SW 1271 (cell line): ENCODE data around the gene FSTL4.

Source experiments
- DNase-seq, 2 experiments: peaks; one replicate each; lab custom pipeline; 2025; lab: John Stamatoyannopoulos, UW

The FSTL4 gene

DNA sequence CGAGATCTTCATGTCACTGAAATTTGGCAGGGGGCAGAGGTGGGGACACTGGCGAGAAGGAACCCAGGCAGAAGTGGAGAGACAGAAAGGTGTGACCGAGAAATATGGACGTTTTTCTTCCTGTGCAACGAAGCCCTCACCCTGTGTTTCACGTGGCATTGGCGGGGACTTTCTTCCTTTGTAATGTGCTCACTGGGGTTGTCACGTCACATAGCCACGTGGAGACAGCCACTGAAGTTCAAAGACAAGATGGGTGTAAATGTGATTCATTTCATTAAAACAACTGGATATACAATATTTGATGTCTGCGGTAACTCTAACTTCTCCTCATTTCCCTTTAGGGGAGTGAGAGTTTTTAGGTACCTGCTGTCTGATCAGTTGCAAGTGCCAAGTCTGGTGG, 225.7 kb downstream of the FSTL4 start:
- DNase-seq = no peak

DNA sequence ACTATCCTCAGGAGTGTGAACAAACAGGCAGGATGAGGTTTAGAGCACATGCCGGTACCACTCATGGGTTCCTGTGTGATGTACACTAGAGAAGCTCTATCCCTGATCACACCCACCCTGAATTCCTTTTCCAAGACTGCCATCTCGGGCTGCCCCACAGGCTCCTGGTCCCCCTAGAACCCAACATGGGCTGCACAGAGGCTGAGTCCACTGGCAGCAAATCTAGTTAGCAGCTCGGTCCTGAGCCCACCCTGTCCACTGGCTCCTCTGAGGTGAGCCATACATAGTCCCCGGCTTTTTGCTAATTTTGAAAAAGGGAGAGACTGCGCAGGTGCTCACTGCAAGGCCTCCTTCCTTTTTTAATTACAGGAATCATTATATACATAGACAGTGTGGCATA, 227.0 kb downstream of the FSTL4 start:
- no peak for DNase-seq

DNA sequence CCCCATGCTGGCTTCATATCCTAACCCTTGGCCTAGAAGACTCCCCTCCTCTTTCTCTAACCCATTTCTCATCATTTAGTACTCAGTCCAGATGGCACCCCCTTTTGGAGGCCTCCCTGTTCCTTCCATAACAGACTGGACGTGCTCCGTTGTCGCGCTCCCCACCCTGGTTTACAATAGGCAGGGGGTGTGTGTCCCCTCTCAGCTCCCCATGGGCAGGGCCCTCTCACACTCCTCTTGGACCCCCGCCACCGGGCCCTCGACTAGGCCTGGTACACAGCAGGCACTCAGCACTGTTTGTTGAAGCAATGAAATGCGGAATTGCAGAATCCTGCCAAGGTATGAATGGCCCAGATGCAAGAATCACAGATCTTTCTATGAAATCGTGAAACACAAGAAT, 227.4 kb downstream of the FSTL4 start:
- DNase-seq = no peak

DNA sequence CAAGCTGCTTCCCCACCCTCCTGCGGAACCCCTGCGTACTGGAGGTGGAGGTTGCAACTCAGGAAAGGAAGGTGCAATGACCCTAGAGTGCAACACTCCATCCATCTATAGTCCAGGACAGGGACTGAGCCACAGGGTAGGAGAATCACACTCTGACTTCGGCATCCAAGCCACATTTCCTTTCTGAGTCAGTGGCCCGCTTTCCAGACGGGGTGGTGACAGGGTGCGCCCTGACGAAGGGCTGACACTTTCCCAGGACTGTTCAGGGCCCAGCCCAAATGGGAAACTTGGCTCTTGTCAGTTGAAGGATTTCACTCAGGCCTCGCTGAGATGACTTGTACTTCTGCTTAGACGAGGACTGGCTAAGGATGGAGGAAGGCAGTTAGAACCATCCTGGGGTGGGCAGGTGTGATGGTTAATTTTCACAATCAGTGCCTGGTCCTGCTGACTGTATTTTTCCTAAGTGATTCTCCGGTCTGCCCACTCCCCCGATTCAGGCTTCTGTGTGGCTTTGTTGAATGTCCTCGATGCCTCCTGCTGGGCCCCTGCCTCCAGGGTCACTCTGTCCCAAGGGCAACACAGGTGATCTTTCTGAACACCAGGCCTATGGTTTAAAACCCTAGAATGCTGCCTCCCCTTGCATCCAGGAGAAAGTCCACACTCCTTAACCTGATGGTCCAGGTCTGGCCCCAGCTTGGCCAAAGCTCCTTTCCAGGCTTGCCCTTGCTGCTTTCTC, 228.1 kb downstream of the FSTL4 start:
- no peak for DNase-seq

DNA sequence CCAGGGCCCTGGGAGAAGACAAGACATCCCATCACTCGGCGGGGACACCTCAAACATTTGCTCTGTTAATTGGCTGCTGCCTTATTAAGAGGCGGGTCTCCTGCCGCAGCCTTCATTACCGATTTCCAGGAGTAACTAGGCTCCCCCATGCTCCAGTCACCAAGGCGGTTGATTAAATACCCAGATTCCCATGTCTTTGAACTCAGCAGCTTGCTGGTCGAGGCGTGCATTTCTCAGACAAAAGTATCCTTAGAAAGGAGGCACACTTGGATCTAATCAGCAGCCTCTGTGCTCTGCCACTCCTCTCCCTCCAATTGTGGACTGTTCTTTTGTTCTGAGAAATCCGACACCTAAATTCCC, 228.8 kb downstream of the FSTL4 start:
- no peak for DNase-seq

DNA sequence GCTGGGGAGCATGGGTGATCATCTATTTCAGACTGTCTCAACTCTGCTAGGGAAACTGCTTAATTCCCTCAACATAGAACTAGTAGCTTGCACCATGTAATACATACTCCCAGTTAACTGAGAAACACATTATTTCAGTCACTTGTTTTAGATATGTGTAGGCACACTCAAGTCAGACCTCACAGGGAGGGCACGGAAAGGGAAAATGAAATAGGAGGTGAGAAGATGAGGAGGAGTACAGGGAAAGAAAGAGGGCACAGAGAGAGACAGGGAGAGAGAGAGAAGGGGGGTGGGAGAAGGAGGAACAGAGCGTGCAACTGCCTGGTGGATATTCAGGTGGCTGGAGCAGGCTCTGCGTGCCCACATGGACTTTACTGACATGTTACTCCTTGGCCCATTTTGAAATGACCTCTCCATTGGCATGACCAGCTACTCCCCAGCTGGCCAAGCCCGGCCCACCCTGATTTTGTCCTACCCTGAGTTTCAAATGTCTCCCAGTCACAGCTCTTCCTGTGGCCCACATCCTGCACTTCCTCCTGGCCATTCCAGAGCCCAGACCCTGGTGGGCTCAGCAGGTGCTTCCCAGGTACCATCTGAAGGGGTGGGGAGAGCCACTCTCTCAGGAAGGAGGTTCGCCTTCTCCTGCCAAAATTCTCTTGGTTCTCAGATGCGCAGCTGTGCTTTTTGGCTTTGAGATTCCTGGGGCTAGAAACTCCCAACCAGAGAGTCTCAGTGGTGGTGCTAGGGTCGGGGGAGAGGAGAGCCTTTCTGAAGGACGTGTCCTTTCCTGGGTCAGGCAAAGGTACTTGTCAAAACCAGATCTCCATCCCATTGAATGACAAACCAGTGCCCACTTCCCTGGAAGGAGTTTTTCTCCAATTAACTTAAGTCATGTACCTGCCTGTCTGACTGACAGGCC, 229.4 kb downstream of the FSTL4 start:
- no peak for DNase-seq

DNA sequence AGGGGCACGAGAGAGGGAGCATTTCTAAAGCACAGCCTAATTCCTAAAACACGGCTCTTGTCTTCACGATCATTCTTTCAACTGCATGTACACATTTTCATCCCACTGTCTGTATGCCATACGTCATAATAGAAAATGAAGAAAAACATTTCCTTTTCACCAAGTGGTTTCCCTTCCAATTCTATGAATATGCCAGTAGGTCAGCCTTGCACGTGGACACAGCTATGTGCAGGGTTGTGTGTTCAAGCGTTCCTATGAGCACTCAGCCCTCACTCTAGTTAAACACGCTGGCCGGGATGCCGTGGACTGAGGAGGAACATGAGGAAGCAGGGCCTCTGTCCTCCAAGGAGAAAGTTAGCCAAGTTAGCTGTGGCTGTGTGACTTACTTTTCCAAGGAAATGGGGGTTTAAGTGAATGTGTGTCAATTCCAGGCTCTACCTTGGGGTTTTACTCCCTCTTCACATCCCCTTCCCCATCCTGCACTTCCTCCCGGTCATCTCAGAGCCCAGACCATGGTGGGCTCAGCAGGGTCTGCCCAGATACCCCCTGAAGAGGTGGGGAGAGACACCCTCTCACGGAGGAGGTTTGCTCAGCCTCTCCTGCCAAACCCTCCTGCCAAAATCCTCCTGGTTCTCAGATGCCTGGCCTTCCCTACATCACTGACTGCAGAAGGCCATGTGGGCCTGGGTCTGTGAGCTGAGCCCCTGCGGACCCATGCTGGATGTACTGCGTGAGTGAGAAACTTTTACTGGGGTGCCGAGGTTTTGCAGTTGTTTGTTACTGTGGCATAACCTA, 230.6 kb downstream of the FSTL4 start:
- no peak for DNase-seq

DNA sequence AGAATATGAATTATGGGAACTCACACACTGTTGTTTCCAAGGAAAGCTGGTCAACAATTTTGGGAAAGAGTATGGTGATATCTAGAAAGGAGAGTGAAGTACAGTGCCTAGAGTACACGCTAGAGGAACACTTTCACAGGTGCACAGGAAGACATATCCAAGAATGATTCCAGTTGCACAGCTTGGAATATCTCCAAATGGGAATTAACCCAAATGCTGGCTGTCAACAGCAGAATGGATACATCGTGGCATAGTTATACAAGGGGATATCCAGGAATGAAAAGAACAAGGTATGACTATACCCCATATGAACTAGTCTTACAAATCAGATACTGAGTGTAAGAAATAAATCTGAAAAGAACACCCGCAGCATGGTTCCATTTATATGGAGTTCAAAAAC, 231.3 kb downstream of the FSTL4 start:
- DNase-seq = no peak

DNA sequence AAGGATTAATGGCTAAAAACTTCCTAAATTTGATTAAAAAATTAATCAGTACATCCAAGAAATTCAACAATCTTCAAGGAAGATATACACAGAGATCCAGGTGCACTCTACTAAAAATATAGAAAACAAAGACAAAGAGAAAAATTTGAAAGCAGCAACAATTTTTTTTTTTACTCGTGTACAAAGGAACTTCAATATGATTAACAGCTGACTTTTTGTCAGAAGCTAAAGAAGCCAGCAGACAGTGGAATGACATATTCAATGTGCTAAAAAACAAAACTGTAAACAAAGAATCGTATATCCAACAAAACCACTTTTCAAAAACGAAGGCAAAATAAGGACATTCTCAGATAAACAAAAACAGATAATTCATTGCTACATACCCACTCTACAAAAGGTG, 234.6 kb downstream of the FSTL4 start:
- DNase-seq = no peak

DNA sequence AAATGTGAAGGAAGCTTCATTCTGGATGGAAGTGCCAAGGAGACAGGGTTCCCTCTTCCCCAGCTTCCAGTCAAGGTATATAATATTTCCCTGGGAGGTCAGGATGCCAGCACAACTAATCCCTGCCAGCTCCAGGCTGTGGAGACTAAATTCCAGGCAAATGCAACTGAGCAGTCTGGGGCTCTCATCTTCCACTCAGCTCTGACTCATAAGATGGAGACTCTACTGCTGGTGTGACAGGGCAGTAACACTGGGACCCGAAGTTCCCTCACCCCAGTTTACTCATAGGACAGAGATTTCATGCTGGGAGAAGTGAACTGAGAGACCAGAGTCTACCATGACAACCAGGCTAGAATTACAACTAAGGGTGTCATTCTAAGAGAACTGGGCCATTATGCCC, 235.4 kb downstream of the FSTL4 start:
- no peak for DNase-seq

DNA sequence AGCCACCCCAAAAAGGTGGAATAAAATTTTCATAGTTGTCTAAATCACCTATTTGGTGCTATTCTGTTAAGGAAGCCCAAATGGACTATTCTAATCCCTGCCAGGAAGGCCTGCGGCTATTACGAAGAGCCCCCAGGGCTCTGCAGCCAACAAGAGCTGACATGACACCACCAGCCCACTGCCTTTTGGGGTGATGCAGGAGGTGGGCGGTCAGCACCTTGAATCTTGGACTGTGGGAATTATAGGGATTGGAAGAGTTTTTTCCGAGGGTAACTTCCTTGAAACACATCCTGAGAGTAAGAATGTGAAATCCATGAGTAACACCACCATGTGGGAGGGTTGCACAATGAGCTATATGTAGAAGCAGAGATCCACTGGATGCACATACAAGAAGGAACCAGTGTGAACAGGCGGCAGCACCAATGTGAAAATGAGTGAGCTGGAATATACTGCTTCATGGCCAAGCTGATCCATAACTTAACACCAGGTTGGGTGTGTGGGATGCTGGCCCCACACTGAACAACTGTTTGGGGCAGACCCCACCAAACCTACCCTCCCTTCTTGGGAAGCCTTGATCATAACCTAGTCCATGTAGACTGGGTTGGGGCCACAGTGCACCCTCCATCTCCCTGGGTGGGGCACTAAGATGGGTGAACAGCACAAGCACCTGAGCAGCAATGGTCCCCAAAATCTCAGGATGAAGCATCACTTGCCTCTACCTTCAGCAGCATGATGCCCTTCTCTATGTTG, 239.0 kb downstream of the FSTL4 start:
- DNase-seq = no peak

DNA sequence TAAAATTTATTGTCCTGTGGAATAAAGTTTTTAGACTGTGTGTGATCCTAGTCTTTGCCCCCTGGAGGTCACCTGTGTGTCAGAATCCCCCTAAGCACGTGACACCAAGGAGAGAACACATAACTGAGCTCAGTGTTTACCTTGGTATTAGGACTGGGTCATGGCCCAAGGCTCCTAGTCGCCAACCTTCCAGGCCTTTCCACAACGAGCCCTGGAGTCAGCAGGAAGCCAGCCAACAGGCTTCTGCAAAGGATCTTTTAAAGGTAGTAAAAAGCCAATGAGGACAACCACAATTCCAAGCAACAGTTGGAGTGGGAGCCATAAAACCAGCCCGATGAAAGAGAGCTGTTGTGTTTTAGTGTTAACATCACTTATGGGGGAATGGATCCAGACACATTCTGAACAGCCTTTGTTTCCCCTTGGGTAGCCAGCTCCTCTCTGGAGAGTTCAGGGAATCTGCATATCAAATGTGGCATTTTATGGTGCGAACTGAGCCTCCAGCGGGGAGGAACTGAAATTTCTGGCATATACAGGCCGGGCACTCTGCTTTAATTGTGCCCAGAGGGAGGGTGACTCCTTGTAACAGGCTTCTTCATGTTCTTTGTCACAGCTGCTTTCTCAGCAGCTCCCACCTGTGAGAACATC, 239.9 kb downstream of the FSTL4 start:
- DNase-seq = no peak

DNA sequence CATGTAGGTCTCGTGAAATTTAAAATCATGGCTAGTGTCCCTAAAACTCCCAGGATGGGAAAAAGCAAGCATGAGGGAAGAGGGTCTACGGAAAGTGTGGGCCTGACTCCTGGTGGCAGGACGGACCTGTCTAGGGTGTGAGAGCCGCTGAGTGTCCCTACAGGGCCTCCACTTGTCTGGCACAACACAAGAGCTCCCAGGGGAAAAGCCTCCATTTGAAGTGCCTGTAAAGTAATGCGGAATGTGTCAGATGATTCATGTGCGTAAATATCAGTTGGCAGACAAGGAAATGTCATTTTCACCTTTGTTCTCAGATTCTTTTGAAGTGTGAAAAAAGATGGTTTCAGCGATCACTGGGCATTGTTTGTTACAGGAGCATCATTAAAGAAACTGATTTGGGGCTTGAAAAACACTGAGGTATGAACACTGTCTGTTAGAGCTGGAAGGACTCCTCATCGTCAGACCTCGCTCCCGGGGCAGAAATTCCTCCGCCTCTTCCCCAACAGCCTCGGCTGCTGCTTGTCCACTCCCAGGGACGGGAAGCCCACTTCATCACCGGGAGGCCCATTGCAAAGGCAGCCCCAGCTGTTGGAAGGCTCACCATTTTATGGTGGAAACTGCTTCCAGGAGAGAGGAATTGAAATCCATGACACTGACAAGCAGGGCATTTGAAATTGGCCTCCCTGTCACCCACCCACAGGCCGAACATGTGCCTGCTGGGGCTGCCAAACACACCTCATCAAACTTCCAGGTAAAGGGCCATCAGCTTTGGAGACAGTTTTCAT, 240.8 kb downstream of the FSTL4 start:
- no peak for DNase-seq

DNA sequence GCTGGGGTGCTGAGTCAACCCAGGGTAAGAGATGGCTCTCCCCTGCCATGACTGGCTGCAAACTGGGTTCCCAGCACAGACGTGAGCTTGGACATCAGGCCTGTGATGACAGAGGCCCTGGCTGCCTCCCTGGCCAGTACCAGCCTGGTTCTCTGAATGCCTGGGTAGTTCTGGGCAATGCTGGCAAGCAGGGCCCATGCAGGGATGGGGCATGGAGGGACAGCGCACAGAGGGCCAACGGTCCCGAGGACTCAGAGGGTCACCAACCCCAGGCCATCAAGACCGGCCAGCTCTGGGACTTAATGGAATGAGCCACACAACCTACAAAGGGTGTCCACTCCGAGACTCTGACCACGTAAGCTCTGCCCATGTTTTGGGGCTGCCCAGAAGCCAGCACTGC, 241.4 kb downstream of the FSTL4 start:
- no peak for DNase-seq

DNA sequence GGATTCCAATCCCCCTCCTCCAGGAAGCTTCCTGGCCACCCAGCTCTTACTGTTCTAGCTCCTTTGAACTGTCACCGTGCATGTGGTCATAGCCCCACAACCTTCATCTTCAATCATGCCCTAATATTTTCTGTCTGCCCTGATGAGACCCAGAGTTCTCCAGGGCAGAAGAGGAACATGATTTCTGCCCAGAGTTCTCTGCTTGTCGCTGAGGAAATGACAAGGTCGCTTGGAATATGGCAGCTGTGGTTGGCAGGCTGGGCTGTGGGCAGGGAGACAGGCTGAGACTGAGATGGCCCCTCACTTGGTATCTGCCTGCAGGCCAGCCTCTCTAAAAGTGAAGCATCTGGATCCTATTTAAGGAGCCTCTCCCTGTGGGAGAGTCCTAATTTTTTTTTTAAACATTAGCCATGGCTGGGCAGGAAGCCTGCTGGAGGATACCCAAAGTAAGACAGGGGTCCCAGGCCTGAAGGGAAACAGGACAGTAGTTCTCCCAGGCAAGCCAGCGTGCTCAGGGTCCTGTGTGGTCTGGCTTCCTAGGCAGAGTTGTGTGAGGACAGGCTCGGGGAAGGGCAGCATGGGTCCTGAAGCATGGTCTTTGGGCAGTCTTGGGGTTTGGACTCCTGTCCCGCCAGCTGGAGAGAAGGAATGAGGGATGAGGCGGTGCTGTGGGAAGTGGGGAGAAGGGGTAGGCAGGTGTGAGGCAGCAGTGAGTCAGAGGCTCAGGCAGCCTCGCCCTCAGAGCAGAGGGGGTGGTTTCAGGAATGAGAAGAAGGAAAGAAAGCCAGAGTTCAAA, 242.1 kb downstream of the FSTL4 start:
- no peak for DNase-seq

DNA sequence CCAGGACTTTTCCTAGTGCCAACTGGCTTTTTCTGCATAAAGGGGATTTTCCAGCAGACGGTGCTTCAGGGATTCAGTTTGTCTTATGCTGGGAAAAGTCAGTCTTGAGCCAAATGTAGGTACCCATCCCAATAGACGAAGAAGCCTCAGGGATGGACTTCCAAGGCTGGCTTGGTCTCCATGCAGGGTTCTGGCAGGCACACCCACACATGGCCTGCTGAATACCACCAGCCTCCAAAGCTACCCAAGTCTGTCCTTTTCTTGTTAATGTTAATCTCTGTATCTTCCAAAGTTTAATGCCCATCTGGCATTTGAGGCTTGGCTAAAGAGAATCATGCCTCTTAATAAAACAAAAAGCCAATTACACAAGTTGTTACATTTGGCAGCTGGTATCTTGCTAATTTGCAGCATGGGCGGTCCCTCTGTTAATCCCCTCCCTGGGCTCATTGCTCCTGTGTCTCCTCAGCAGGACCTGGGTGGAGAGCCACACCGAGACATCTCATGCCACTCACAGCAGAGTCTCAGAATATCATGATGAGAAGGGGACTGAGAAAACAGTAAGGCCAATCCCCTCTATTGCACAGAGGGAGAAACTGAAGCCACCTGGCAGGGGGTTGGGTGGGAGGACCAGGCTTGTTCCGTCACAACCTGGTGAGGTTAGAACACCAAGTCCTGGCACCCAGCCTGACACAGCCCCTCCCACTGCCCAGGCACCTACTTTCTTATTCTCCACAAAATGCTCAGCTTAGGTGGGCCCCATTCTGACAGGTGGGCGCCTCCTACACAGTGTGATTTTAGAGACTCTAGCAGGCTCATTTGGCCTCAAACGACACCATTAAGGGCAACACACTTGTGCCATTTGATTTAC, 243.2 kb downstream of the FSTL4 start:
- DNase-seq = no peak

DNA sequence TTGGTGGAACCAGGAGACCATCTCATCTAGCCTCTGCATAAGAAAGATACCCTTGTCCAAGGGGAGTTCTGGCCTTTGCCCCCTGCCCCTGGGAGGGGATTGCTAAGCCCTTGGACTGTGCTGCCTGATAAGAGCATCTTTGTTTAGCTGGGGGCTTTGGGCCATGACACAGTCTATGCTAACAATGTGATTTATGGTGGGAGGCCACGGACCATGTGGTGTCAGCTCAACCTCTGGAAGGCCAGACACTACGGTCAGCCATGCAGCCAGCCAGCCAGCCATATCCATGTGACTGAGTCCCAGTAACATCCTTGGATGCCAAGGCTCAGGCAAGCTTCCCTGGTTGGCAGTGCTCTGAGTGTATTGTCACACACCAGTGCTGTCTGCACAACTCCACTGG, 244.4 kb downstream of the FSTL4 start:
- no peak for DNase-seq

DNA sequence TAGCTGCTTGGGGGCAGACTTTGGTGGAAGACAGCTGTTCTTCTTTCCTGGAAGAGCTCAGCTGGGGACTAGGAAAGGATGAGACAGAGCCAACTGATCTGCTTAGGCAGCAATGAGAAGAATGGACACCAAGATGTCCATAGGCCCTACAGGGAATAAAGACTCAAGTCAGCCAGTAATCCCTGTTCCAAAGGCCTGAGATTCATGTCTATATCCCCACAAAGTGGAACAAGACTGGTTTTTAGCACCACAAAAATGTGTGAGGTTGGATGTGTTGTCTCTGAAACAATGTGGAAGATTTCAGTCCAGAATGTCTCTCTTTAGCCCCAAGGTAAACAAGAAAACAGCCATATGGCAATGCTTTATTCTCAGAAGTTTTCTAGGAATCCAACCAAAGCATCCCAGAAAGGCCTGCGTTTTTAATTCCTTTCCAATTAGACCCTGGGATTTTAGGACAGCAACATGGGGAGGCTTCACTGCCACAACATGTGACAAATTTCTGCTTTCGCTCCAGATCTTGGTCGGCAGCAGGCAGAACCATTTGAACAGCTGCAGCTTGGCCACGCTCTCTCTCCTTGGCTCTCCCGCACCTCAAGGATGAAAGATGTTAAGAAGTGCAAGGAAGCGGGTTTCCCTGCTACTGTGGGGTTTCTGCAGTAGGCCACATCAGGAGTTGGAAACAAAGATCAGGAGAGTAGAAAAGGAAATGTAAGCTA, 245.1 kb downstream of the FSTL4 start:
- no peak for DNase-seq
